ENCODE measurements around the gene PRKG1.

Gene PRKG1

GRCh38 chr10:51964630-51965029, 890.3 kb downstream of the PRKG1 start:
- no peak for DNase-seq

DNA sequence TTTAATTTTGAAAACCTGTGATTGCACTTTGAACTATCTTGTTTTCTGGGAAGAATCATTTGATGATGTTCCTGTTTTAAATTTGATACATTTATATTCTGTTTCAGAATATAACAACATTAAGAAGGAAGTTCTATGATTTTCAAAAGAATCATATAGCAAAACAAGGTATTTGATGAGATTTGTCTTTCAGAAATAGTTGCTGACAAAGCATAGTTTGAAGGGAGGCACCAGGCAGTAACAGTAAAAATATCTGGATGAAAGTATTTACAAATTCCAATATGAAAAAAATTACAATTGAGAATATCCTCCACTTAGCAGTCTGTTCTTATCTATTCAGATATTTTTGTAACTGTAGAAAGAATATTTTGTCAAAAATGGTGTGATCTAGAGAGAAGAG, 891.2 kb downstream of the PRKG1 start:
- DNase-seq = no peak

- DNase-seq = no peak
These were observed 898.6 kb downstream of the PRKG1 start for GRCh38 chr10:51972733-51973346.

GRCh38 chr10:51980752-51981151, 906.5 kb downstream of the PRKG1 start:
- DNase-seq = no peak

DNA sequence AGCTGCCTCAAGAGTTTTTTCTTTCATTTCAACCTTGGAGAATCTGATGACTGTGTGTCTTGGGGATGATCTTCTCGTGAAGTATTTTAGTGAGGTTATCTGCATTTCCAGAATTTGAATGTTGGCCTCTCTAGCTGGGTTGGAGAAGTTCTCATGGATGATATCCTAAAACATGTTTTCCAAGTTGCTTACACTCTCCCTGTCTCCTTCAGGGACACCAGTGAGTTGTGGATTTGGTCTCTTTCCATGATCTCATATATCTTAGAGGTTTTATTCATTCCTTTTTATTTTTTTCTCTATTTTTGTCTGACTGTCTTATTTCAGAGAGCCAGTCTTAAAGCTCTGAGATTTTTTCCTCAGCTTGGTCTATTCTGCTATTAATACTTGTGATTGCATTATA, 907.4 kb downstream of the PRKG1 start:
- no peak for DNase-seq

GRCh38 chr10:51983481-51983880, 909.2 kb downstream of the PRKG1 start:
- no peak for DNase-seq

GRCh38 chr10:51985336-51985735, 911.0 kb downstream of the PRKG1 start:
- no peak for DNase-seq

DNA sequence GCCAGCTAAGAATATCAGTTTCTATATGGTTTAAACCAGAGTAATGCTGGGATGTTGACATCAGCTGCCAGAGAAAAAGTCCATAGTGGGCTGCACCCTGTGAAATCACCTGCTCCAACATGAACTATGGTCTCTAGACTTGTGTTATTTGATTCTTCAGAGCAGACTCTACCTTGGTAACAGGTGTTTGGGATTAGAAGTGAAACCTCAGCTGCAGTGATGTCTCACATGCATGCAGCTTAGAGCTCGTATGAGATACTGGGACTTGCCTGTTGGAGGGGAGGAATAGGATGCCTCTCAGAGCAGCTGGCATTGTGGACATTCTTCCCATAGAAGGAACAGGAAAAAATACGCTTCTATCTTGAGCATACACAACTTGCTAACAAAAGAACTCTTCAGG, 912.2 kb downstream of the PRKG1 start:
- no peak for DNase-seq

- DNase-seq = no peak
These were observed 919.2 kb downstream of the PRKG1 start for GRCh38 chr10:51993475-51993874.

DNA sequence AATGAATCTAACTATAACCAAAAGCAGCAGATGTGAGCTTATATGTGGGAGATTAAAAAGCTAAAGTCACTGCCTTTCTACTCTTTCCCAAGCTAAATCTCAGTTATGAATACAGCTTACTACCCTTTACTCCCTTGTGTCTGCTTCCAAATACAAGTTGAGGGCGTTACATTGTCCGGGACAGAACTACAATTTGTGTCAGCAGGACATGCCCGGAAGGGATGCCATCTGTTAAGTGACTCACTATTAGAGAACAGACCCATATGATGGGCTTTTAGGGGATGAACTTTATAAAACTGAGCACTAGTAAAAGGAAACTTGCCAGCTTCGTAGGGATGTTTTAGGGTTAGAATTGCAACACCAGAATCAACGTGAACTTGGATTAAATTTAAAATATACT, 924.8 kb downstream of the PRKG1 start:
- DNase-seq = no peak

DNA sequence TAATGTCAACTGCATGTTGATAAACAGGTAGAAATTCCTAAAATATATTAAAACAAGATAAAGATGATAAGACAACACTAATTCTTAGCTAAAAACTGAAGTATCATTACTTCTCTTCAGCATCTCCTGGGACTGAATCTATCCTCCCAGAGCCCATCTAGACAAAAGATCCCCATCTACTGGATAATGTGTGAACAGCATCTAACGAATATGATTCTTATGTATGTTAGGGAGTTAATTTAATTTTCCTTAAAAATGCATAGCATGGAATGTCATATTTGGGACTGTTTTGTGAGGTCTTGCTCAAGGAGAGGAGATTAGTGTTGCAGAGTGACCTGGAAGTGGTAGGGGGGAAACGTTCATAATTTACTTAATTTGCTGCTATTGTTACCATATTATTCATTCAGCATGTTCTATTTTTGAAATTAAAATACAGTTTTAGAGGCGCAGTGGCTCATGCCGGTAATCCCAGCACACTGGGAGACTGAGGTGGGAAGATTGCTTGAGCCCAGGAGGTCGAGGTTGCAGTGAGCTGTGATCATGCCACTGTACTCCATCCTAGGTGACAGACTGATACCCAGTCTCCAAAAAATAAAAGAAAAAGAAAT, 930.2 kb downstream of the PRKG1 start:
- DNase-seq = no peak

- DNase-seq = no peak
These were observed 932.8 kb downstream of the PRKG1 start for GRCh38 chr10:52007091-52007490.

DNA sequence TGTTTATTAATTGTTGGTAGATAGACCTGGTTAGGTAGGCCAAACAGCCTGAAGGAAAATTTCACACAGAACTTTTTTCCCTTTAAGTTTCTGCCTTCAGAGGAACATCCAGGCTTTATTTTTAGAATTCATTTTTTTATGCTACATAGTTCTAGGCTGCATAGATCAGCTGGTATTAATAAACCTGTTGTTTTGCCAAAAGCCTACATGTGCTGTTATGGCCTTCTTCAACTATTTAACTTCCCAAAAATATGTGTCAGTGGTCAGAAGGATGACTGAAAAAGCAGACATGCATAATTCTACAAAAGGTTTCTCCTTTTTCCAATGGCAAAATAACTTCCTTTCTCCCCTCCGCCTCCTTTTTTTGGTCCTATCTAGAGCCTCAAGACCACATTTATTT, 936.8 kb downstream of the PRKG1 start:
- DNase-seq = no peak

GRCh38 chr10:52019077-52019555, 944.8 kb downstream of the PRKG1 start:
- DNase-seq = no peak

GRCh38 chr10:52019656-52020055, 945.4 kb downstream of the PRKG1 start:
- DNase-seq = no peak

GRCh38 chr10:52020173-52020572, 945.9 kb downstream of the PRKG1 start:
- no peak for DNase-seq

DNA sequence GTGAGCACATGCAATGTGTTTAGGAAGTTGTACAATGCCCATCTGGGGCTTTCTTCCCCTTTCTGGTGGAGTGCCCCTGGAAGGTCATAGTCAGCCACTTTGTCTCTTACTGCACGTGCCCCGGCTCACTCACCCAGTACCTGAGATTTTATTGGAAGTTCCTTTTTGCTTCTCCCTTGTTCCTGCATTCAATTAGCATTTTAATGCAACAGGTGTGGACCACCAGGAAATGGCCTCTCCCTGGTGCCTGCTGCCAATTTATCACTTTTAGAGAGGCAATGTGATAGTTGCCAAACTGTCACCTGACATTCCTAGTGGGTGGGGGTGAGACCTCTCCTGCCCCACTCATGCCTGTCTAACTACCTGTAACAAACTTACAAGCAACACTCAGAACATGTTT, 946.4 kb downstream of the PRKG1 start:
- DNase-seq = no peak

DNA sequence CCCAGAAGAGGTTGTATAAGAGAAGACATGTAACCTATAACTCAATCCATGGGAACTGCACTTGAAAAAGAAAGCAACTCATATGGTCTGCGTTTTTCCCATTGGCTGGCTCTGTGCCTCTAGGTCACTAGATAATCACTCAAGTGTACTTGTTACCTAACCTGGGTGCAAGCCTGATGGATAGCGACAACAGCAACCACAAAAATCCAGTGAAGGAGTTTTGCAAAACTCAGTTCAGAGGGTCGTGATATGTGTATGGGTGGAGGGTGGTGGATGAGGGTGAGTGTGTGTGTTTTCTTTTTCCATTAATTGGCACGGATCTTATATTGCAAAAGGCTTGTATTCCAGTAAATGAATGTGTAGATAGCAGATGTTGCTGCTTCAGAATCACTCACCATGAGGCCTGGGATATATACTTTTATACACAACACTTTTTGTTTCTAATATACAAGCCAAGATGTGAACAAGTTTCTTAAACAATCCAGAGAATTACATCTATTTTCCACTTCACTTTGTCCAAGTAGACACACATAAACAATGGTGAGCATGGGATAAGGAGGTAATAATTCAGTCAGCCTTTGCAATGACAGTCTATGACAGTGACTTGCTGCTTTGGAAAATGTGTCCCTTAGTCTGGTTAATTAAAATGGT, 952.9 kb downstream of the PRKG1 start:
- no peak for DNase-seq

DNA sequence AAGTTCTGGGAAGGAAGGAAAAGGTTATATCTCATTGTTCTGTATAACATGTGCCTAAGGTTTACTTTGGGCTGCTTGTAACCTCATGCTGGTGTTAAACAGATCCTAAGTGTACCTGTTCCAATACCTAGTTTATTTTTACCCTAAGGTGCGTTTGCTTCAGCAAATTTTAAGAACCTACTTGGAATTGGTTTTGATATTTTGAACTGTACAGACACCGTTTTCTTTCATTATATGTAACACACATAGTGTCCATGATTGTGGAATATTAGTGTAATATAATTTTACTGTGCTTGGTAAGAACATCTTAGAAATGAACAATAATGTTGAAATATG, 954.2 kb downstream of the PRKG1 start:
- no peak for DNase-seq

DNA sequence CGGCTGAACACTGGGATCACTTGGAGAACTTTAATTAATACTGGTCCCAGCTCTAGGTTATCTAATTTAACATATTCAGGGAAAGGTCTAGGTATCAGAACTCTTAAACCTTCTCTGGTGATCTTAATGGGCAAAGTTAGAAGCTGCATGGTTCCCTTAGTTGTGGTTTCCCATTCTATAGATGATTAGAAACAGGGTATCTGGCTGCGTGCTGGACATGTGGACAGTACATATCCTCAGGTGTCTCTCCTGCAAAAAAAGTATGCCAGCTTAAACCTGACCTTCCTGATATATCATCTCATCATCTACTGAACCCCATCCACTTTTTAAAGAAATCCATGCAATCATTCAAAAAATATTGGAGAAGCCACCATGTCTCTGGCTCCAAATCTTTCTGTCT, 955.3 kb downstream of the PRKG1 start:
- no peak for DNase-seq

DNA sequence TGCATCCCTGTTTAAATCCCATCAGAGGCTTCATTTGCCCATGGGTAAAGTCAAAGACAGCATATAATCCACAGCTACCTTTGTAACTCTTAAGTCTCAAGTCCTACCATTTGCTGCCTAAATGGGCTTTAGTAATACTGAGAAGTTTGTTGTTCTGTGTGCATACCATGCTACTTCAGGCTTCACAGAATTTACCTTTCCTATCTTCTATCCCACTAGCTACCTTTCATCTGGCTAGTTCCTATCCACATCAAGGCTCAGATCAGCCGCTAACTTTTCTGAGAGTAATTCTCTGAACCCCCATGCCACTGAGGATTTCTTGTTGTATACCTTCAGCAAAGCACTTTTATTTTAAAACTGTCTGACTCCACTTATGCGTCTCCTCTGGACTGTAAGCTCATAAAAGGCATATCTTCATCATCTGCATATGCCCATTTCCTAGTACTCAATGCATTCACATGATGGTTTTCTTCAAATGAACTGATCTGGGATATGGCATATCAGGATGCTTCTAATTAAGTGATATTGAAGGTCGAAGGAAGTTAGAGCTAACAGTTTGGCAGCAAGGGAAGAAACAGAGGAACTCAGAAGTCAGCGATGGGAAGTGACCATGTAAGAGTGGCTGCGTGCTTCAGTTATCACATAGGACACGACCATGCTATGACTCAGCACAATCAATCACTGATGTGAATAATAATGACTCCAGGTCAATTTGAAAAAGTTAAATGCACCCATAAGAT, 955.9 kb downstream of the PRKG1 start:
- DNase-seq = no peak

DNA sequence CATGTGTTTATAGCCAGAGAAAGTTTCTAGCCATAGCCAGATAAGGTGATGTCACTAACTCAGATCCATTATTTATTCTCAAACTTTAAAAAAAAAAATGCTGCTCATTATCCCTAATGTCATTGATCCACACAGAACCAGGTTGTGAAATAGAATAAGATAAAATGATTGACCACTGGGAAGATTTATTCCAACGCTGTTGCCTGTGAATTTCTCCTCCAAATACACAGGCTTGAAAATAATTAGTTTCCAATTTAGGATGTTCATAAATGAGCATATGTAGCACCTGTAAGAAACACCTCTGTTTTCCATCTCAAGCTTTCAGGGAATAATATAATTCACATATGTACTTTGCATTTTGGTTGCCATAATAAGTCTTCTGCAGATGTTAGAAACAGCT, 956.7 kb downstream of the PRKG1 start:
- DNase-seq = no peak

DNA sequence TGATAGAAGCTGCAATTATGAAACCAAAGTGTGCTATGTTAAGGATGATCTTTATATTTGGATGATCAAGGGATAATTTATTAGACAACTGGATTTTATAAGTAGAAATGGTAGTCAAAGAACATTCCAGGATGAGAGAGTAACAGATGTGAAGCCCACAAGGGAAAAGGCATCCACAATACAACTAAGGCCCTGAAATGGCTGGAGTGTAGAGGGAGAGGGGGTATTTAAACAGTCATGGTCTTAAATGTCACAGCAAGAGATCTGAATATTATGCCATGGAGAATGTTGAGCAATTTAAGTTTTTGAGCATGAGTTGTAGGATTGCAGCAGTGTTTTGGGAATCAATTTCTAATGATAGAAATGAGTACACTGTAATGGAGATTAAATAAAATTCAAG, 957.5 kb downstream of the PRKG1 start:
- DNase-seq = no peak

All from DMS79 treated with DMSO at 0.1 percent for 48 hours (cell line).